Activated B cell treated with CpG ODN at 0.5 μM for 24 hours (primary cell): ENCODE results near the gene ACAD11. TPM values are rescaled to one million over a fixed set of nuclear protein-coding genes. Genes with fewer than 3 reads are reported as not detected.

Experiments
- ATAC-seq: fragments of 200-7000 bp; cut with Tn5 transposase; one replicate; pipeline ENCODE4 v1.10.0; 2021; ENCODE audit warnings: low read depth, mild to moderate bottlenecking, moderate library complexity
- CTCF ChIA-PET: fragments of 350-600 bp; sonication (Branson Sonifier 250); formaldehyde crosslinking; loops from one replicate; lab custom pipeline; 2021; ENCODE audit warnings: antibody characterized with exemption; lab: Charles Lee
- POLR2A ChIA-PET: fragments of 350-600 bp; sonication (Branson Sonifier 250); formaldehyde crosslinking; loops from one replicate; lab custom pipeline; 2021; ENCODE audit warnings: antibody characterized with exemption; lab: Charles Lee
- DNase-seq: peaks from one replicate; pipeline ENCODE4 v3.0.0; 2022
- H3K27ac Mint-ChIP-seq: one replicate; pipeline ENCODE4 v1.8.0; 2020; ENCODE audit warnings: mixed read lengths
- H3K27me3 Mint-ChIP-seq: one replicate; pipeline ENCODE4 v1.8.0; 2021; ENCODE audit warnings: mixed read lengths
- H3K36me3 Mint-ChIP-seq: one replicate; pipeline ENCODE4 v1.8.0; 2021; ENCODE audit warnings: low read depth, mixed read lengths
- H3K4me1 Mint-ChIP-seq: one replicate; pipeline ENCODE4 v1.8.0; 2021; ENCODE audit warnings: mixed read lengths
- H3K4me3 Mint-ChIP-seq: one replicate; pipeline ENCODE4 v1.8.0; 2020; ENCODE audit warnings: mild to moderate bottlenecking, mixed read lengths
- H3K9me3 Mint-ChIP-seq: one replicate; pipeline ENCODE4 v1.8.0; 2020; ENCODE audit warnings: mixed read lengths
- intact Hi-C: fragments of 100-400 bp; cut with micrococcal nuclease; formaldehyde crosslinking; loops from one replicate; pipeline ENCODE4 v1.15.1; 2024
- total RNA-seq: library from RNA; stranded (reverse); gene quantifications from 2 replicates; pipeline ENCODE4 v1.2.3, GENCODE V29; 2022
- TF ChIP-seq, protein P1 (sequence below): fragments of 200-600 bp; IDR thresholded peaks from one replicate; pipeline ENCODE4 v1.8.0; 2022; ENCODE audit warnings: antibody characterized with exemption, mild to moderate bottlenecking

Gene ACAD11
- total RNA-seq, 1 donor from 2014 or later = 24.0 TPM

DNA sequence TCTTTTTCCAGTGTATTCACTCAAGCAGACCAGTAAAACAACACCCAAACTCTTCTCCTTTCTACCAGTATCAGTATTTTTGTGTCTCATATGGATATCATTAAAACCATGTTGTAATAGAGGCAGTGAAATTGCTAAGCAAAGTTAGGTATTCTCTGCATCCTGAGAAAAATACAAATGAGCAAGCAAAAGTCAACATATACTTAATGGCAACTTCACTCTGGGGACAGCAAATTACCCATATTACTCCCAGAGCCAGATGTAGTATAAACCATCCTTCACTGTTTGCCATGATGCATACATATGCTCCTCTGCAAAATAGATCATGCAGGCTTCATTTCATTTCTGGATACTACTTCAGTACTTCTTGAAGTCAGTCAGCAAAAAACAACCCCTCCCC, 22.6 kb upstream of the ACAD11 start:
- Mint-ChIP-seq H3K27ac (no peak overlapping the region), H3K27me3 (no peaks in the 10 kb centered on the region), H3K36me3 (peaks cover 63% of the 10 kb centered on the region), H3K9me3 (no peaks in the 10 kb centered on the region), H3K4me3 (no peak overlapping the region), H3K4me1 (no peaks in the 10 kb centered on the region)
- TF ChIP-seq, protein P1, sequence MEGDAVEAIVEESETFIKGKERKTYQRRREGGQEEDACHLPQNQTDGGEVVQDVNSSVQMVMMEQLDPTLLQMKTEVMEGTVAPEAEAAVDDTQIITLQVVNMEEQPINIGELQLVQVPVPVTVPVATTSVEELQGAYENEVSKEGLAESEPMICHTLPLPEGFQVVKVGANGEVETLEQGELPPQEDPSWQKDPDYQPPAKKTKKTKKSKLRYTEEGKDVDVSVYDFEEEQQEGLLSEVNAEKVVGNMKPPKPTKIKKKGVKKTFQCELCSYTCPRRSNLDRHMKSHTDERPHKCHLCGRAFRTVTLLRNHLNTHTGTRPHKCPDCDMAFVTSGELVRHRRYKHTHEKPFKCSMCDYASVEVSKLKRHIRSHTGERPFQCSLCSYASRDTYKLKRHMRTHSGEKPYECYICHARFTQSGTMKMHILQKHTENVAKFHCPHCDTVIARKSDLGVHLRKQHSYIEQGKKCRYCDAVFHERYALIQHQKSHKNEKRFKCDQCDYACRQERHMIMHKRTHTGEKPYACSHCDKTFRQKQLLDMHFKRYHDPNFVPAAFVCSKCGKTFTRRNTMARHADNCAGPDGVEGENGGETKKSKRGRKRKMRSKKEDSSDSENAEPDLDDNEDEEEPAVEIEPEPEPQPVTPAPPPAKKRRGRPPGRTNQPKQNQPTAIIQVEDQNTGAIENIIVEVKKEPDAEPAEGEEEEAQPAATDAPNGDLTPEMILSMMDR = no peak
- ChIA-PET CTCF (no interaction called here), POLR2A (no interaction called here)
- intact Hi-C loops = no loop called here
- DNase-seq = no peak
- no peak for ATAC-seq

GRCh38 chr3:132681421-132681820, 21.8 kb upstream of the ACAD11 start:
- ChIA-PET CTCF (no interaction called here), POLR2A (no interaction called here)
- TF ChIP-seq, protein P1 = no peak
- peaks cover 64% of the 10 kb centered on the region for H3K36me3 Mint-ChIP-seq
- intact Hi-C loops = no loop called here
- ATAC-seq (no peak), DNase-seq (no peak)
- H3K27ac Mint-ChIP-seq = no peak overlapping the region
- H3K27me3 Mint-ChIP-seq = no peaks in the 10 kb centered on the region
- H3K9me3 Mint-ChIP-seq = no peaks in the 10 kb centered on the region
- no peak overlapping the region for H3K4me3 Mint-ChIP-seq
- no peaks in the 10 kb centered on the region for H3K4me1 Mint-ChIP-seq

DNA sequence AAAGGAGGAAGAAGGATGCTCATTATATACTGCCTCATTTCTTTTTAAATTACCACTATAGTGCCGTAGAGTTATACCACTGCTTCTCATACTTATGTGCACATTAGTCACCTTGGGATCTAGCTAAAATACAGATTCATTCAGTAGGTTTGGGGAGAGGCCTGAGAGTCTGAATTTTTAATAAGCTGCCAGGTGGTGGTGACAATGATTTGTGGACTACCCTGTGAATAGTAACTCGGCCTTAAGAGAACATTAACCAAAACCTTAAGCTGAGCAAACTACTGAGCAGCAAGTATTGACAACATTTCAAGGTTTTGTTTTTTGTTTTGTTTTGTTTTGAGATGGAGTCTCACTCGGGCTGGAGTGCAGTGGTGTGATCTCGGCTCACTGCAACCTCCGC, 20.3 kb upstream of the ACAD11 start:
- no peaks in the 10 kb centered on the region for H3K9me3 Mint-ChIP-seq
- no peaks in the 10 kb centered on the region for H3K4me1 Mint-ChIP-seq
- no peak for DNase-seq
- H3K4me3 Mint-ChIP-seq = no peak overlapping the region
- ATAC-seq = no peak
- intact Hi-C loops = no loop called here
- peaks cover 65% of the 10 kb centered on the region for H3K36me3 Mint-ChIP-seq
- ChIA-PET POLR2A (interaction anchor here (0.6 kb wide), 1 partner anchor 35 kb away, joined by 8 read pairs; no protein-coding TSS in a partner anchor), CTCF (no interaction called here)
- no peaks in the 10 kb centered on the region for H3K27me3 Mint-ChIP-seq
- no peak overlapping the region for H3K27ac Mint-ChIP-seq
- TF ChIP-seq, protein P1 = no peak

- ATAC-seq (no peak), DNase-seq (no peak)
- Mint-ChIP-seq H3K27me3 (no peaks in the 10 kb centered on the region), H3K4me1 (no peaks in the 10 kb centered on the region), H3K27ac (no peak overlapping the region), H3K4me3 (no peak overlapping the region), H3K9me3 (no peaks in the 10 kb centered on the region), H3K36me3 (peaks cover 57% of the 10 kb centered on the region)
- CTCF ChIA-PET = no interaction called here
- POLR2A ChIA-PET = no interaction called here
- intact Hi-C loops = no loop called here
- TF ChIP-seq, protein P1 = no peak
Observed at GRCh38 chr3:132675408-132675807, 15.8 kb upstream of the ACAD11 start.

DNA sequence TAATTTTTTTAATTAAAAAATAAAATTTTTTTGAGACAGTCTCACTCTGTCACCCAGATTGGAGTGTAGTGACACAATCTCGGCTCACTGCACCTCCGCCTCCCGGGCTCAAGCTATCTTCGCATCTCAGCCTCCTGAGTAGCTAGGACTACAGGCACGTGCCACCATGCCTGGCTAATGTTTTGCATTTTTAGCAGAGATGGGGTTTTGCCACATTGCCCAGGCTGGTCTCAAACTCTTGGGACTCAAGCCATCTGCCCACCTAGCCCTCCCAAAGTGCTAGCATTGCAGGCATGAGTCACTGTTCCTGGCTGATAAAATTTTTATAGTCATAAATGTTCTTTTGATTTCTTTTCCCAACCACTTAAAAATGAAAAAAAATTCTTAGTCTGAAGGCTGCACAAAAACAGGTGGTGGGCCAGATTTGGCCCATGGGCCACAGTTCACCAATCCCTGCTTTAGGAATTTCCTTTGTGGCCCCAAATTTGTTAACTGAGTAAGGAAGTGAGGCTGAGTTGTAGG, 9.7 kb upstream of the ACAD11 start:
- ATAC-seq (no peak), DNase-seq (no peak)
- intact Hi-C loops = loop anchor here (10.0 kb wide), 1 partner anchor 905 kb away; the partner anchor contains the start of gene CDV3
- no peaks in the 10 kb centered on the region for H3K27me3 Mint-ChIP-seq
- peaks cover 33% of the 10 kb centered on the region for H3K36me3 Mint-ChIP-seq
- TF ChIP-seq, protein P1 = no peak
- no peaks in the 10 kb centered on the region for H3K4me1 Mint-ChIP-seq
- no peaks in the 10 kb centered on the region for H3K9me3 Mint-ChIP-seq
- no peak overlapping the region for H3K27ac Mint-ChIP-seq
- ChIA-PET POLR2A (interaction anchor here (1.3 kb wide), 1 partner anchor 9 kb away, joined by 3 read pairs; the partner anchor contains the start of gene UBA5), CTCF (no interaction called here)
- H3K4me3 Mint-ChIP-seq = no peak overlapping the region
